PC-3 (cell line): ENCODE results near the gene ADM5. TPM values are rescaled to one million over a fixed set of nuclear protein-coding genes. Genes with fewer than 3 reads are reported as not detected.

Experiments
- ATAC-seq: fragments of 200-7000 bp; cut with Tn5 transposase; 2 replicates; pipeline ENCODE4 v1.9.1; 2020; ENCODE audit warnings: mild to moderate bottlenecking, moderate library complexity
- BruUV-seq: library from RNA; stranded (reverse); fragments of 400-500 nt; replicated peaks from 2 replicates; lab custom pipeline; 2021; lab: Mats Ljungman, UMichigan
- CTCF ChIA-PET: fragments of 300-600 bp; sonication (Branson Sonifier 250); formaldehyde crosslinking; loops from one replicate; lab custom pipeline; 2022; ENCODE audit warnings: antibody characterized with exemption; lab: Charles Lee
- POLR2A ChIA-PET: fragments of 300-600 bp; sonication (Branson Sonifier 250); formaldehyde crosslinking; loops from one replicate; lab custom pipeline; 2022; ENCODE audit warnings: antibody characterized with exemption; ENCODE audit not compliant: unreplicated experiment; lab: Charles Lee
- DNase-seq: peaks from one replicate; pipeline ENCODE4 v3.0.0-alpha.2; 2015
- H2AFZ ChIP-seq: fragments of 300-600 bp; sonication (generic); 2 replicates; pipeline ENCODE4 v1.6.0; 2016; ENCODE audit warnings: antibody characterized with exemption, low read length
- H3F3A ChIP-seq: fragments of 300-600 bp; sonication (generic); one replicate; pipeline ENCODE4 v1.6.0; 2017; ENCODE audit warnings: antibody characterized with exemption, low read length, control low read depth, mild to moderate bottlenecking; ENCODE audit not compliant: unreplicated experiment
- H3K27ac ChIP-seq: fragments of 300-600 bp; sonication (generic); 2 replicates; pipeline ENCODE4 v1.5.1; 2016; ENCODE audit warnings: mild to moderate bottlenecking, low read length
- H3K27me3 ChIP-seq: fragments of 300-600 bp; sonication (generic); 2 replicates; pipeline ENCODE4 v1.6.1; 2016; ENCODE audit warnings: low read length, mixed read lengths
- H3K36me3 ChIP-seq: fragments of 300-600 bp; sonication (generic); 2 replicates; pipeline ENCODE4 v1.6.1; 2016; ENCODE audit warnings: low read depth, mixed run types, low read length, mixed read lengths
- H3K4me1 ChIP-seq: fragments of 300-600 bp; sonication (generic); 2 replicates; pipeline ENCODE4 v1.5.1; 2016; ENCODE audit warnings: low read length; ENCODE audit not compliant: insufficient read depth
- H3K4me2 ChIP-seq: fragments of 300-600 bp; sonication (generic); 2 replicates; pipeline ENCODE4 v1.6.0; 2016; ENCODE audit warnings: low read length
- H3K4me3 ChIP-seq: fragments of 300-600 bp; sonication (generic); 2 replicates; pipeline ENCODE4 v1.5.1; 2016; ENCODE audit warnings: mild to moderate bottlenecking, low read length, mixed read lengths
- H3K79me2 ChIP-seq: fragments of 300-600 bp; sonication (generic); 2 replicates; pipeline ENCODE4 v1.6.1; 2017; ENCODE audit warnings: low read length, mixed read lengths
- H3K9ac ChIP-seq: fragments of 300-600 bp; sonication (generic); 2 replicates; pipeline ENCODE4 v1.6.0; 2016; ENCODE audit warnings: mild to moderate bottlenecking, low read length
- H3K9me2 ChIP-seq: fragments of 300-600 bp; sonication (generic); replicated peaks from 2 replicates; pipeline ENCODE4 v1.6.1; 2016; ENCODE audit warnings: mixed run types, low read length, mixed read lengths
- H3K9me3 ChIP-seq: fragments of 300-600 bp; sonication (generic); 2 replicates; pipeline ENCODE4 v1.6.1; 2016; ENCODE audit warnings: low read length, mixed read lengths
- H4K20me1 ChIP-seq: fragments of 300-600 bp; sonication (generic); 2 replicates; pipeline ENCODE4 v1.6.1; 2016; ENCODE audit warnings: low read length, mixed read lengths
- EZH2 ChIP-seq: fragments of 300-600 bp; sonication (generic); IDR thresholded peaks from one replicate; pipeline ENCODE4 v1.6.1; 2017; ENCODE audit warnings: antibody characterized with exemption, mild to moderate bottlenecking, low read length; ENCODE audit not compliant: unreplicated experiment
- EZH2phosphoT487 ChIP-seq: fragments of 300-600 bp; sonication (generic); IDR thresholded peaks from 2 replicates; pipeline ENCODE4 v1.6.1; 2018; ENCODE audit warnings: mild to moderate bottlenecking, antibody characterized with exemption, low read length, borderline replicate concordance
- intact Hi-C: fragments of 100-400 bp; cut with micrococcal nuclease; formaldehyde crosslinking; loops from 2 replicates; pipeline ENCODE4 v1.9.0; 2023
- total RNA-seq: library from RNA; depleted of rRNA; stranded (reverse); fragments of >200 nt; gene quantifications from 2 replicates; pipeline ENCODE4 v1.2.3, GENCODE V29; 2014
- TF ChIP-seq, protein P1 (sequence below): fragments of 300-600 bp; sonication (generic); conservative IDR thresholded peaks from 2 replicates; pipeline ENCODE4 v1.5.1; 2017; ENCODE audit warnings: antibody characterized with exemption, low read depth, mild to moderate bottlenecking, low read length

Gene ADM5
- total RNA-seq, 1 experiment from 2014 or later: 6.3 TPM

DNA sequence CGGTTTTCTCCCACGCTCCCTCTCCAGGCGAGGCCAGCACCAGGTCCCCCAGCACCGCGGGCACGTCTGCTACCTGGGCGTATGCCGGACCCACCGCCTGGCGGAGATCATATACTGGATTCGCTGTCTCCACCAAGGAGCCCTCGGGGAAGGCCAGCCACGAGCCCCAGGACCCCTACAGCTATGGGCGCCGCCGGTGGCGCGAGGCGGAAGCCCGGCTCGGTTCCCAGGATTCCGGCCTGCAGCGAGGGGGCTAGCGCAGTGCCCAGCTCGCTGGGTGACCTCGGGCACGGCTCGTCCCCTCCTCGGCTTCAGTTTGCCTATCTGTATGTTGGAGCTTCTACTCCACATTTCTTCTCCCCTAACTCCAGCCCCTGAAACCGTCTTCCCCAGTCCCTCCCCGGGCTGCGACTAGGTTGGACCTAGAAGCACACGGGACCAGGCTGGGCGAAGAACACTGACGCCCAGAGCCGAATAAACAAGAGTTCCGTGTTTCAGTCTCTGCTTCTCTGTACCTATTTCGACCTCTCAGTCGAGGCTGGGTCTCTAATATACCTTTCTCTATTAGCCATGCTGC lies 773 bp downstream of the ADM5 start:
- intact Hi-C loops: loop anchor here (2.0 to 5.0 kb wide), 2 partner anchors 77 to 117 kb away; partner anchors contain the start of gene AP2A1
- H2AFZ ChIP-seq: peak overlapping the region; percentile 85
- H3K27ac ChIP-seq: no peak overlapping the region
- TSS peak; percentile 92 for BruUV-seq
- no peaks in the 10 kb centered on the region for H3K79me2 ChIP-seq
- H3F3A ChIP-seq: no peaks in the 10 kb centered on the region
- no peaks in the 10 kb centered on the region for H3K27me3 ChIP-seq
- H4K20me1 ChIP-seq: peaks cover 8% of the 10 kb centered on the region; the same call in 1 of the 2 replicates
- H3K9me3 ChIP-seq: no peaks in the 10 kb centered on the region
- H3K9me2 ChIP-seq: no peaks in the 10 kb centered on the region
- peaks cover 9% of the 10 kb centered on the region for H3K36me3 ChIP-seq
- ChIA-PET CTCF (interaction anchor here (0.7 kb wide), 1 partner anchor 76 kb away, joined by 3 read pairs; no protein-coding TSS in a partner anchor), POLR2A (interaction anchor here (0.6 kb wide), 2 partner anchors 160 to 338 kb away, joined by 3 to 17 read pairs; no protein-coding TSS in a partner anchor)
- peak overlapping the region; percentile 64 for H3K9ac ChIP-seq
- peak; percentile 19 for ATAC-seq
- H3K4me3 ChIP-seq: peak overlapping the region; percentile 82
- peaks cover 19% of the 10 kb centered on the region for H3K4me1 ChIP-seq
- peak overlapping the region; percentile 99 for H3K4me2 ChIP-seq
- no peak for TF ChIP-seq EZH2
- no peak for TF ChIP-seq EZH2phosphoT487
- TF ChIP-seq, protein P1, sequence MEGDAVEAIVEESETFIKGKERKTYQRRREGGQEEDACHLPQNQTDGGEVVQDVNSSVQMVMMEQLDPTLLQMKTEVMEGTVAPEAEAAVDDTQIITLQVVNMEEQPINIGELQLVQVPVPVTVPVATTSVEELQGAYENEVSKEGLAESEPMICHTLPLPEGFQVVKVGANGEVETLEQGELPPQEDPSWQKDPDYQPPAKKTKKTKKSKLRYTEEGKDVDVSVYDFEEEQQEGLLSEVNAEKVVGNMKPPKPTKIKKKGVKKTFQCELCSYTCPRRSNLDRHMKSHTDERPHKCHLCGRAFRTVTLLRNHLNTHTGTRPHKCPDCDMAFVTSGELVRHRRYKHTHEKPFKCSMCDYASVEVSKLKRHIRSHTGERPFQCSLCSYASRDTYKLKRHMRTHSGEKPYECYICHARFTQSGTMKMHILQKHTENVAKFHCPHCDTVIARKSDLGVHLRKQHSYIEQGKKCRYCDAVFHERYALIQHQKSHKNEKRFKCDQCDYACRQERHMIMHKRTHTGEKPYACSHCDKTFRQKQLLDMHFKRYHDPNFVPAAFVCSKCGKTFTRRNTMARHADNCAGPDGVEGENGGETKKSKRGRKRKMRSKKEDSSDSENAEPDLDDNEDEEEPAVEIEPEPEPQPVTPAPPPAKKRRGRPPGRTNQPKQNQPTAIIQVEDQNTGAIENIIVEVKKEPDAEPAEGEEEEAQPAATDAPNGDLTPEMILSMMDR: peak; percentile 41; the same call in 1 of the 2 replicates
- no peak for DNase-seq

DNA sequence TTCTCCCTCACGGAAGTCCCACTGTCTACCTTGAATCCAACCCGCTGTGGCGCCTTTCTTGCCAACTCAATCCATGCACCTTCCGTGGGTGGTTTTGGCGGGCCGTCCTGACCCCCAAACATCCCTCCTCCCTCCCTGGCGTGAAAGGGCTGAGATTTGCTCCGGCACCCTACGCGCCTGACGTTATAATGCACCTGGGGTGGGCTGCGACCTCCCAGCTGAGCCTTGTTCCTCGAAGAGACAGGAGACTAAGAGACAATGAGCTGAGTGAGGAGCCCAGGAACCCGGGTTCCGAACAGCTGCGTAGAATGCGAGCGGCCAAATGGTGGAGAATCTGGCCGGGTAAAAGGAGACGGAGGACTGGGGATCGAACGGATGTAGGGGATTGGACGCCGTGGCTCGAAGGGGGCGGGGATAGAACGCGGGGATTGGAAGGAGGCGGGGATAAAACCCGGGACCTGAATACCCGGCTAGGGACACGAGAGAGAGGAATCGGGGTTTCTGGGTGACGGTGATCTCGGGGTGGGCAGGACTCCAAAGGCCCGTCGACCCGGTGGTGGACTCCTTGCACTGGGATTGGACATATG lies 1.4 kb downstream of the ADM5 start, which contains the start of gene CPT1C:
TSS of gene CPT1C (plus strand) at position 461 of the 587 bp plus-strand sequence. CDS start 1,137 bp downstream, outside the sequence.
- no peak within 1 kb of the TSS for H3K27ac ChIP-seq
- H3K9me3 ChIP-seq: no peaks in the 10 kb centered on the region
- peak within 1 kb of the TSS; percentile 64 for H3K9ac ChIP-seq
- ChIA-PET POLR2A (interaction anchor here (0.6 to 0.7 kb wide), 2 partner anchors 27 to 337 kb away, joined by 3 to 17 read pairs; no protein-coding TSS in a partner anchor), CTCF (interaction anchor here (0.5 to 0.7 kb wide), 3 partner anchors 12 to 75 kb away, joined by 3 to 7 read pairs (median 3); no protein-coding TSS in a partner anchor)
- H3K4me1 ChIP-seq: peaks cover 19% of the 10 kb centered on the region
- peak within 1 kb of the TSS; percentile 85 for H2AFZ ChIP-seq
- DNase-seq: peak; percentile 90
- intact Hi-C loops: loop anchor here (2.0 to 5.0 kb wide), 2 partner anchors 76 to 117 kb away; partner anchors contain the start of gene AP2A1
- H4K20me1 ChIP-seq: peaks cover 4% of the 10 kb centered on the region; the same call in 1 of the 2 replicates
- H3K4me3 ChIP-seq: peak within 1 kb of the TSS; percentile 82
- H3K4me2 ChIP-seq: peak within 1 kb of the TSS; percentile 99
- BruUV-seq: no TSS peak
- peaks cover 5% of the 10 kb centered on the region; the same call in 1 of the 2 replicates for H3K36me3 ChIP-seq
- H3K27me3 ChIP-seq: no peaks in the 10 kb centered on the region
- peak; percentile 73 for ATAC-seq
- H3F3A ChIP-seq: no peaks in the 10 kb centered on the region
- H3K79me2 ChIP-seq: no peaks in the 10 kb centered on the region
- TF ChIP-seq EZH2: no peak
- TF ChIP-seq, protein P1: no peak
- H3K9me2 ChIP-seq: no peaks in the 10 kb centered on the region
